ENCODE measurements around the gene PKIB.
A peak's percentile ranks its signal among the peaks of the same experiment; 100 is the strongest.
"Not testable (repeated sequence)": the region's sequence is repeated elsewhere in the genome, so short reads cannot be mapped to it uniquely, and the experiment has no call there.

The PKIB gene

DNA sequence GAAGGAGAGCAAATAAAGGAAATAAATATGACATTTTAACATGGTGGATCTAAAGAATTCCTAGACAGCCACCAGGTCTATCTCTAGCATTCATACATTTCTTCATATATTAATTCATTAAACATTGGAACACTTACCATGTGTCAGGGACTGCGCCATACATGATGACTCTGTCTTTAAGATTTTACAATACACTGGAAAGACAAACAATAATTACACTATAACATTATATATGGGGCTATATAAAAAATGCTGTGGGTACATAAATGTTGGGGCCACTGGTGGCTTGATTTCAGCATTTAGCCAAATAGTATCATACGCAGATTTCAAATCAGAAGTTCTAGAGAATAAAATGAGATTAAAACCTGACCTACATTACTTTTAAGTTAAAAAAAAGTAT, 33.3 kb upstream of the PKIB start:
- TF ChIP-seq Cebpa-rat (IDR thresholded peaks at IDR 0.05): no peak
- H3K36me3 ChIP-seq: no peaks in the 10 kb centered on the region
- peaks cover 0 to 24% (median 6%) of the 10 kb centered on the region in 11 experiments; a peak in 12 of 22 replicates for H3K9me3 ChIP-seq (replicated peaks in 1 of 11)

DNA sequence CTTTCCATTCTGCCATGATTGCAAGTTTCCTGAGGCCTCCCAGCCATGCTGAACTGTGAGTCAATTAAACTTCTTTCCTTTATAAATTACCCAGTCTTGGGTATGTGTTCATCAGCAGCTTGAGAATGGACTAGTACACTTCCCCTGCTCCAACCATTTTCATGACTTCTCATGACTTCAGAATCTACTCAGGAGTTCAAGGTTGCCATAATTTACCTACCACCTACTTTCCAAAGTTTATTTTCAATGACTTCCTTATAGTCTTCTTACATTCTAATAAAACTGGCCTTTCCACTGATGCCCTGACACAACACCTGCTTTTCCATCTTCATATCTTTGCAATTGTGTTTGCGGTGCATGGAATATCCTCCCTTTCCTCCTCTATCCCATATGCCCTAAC, 31.2 kb upstream of the PKIB start:
- TF ChIP-seq Cebpa-rat (IDR thresholded peaks at IDR 0.05): no peak
- H3K9me3 ChIP-seq (replicated peaks in 1 of 11): peaks cover 0 to 24% (median 6%) of the 10 kb centered on the region in 11 experiments; a peak in 12 of 22 replicates
- no peak overlapping the region for H3K4me3 ChIP-seq
- no peaks in the 10 kb centered on the region for H3K27me3 ChIP-seq
- no peaks in the 10 kb centered on the region for H3K4me1 ChIP-seq
- no peak overlapping the region for H3K4me2 ChIP-seq
- no peak overlapping the region for H3K9ac ChIP-seq
- H3K36me3 ChIP-seq: no peaks in the 10 kb centered on the region
- H3K27ac ChIP-seq: no peak overlapping the region
- H4K20me1 ChIP-seq: no peaks in the 10 kb centered on the region

More for the DNA sequence above, 33.3 kb upstream of the PKIB start:
- H3K27ac ChIP-seq: no peak overlapping the region
- no peak overlapping the region for H3K4me2 ChIP-seq
- no peaks in the 10 kb centered on the region for H3K4me1 ChIP-seq
- no peak overlapping the region for H3K9ac ChIP-seq
- no peaks in the 10 kb centered on the region for H3K27me3 ChIP-seq
- no peak overlapping the region for H3K4me3 ChIP-seq
- H4K20me1 ChIP-seq: no peaks in the 10 kb centered on the region

DNA sequence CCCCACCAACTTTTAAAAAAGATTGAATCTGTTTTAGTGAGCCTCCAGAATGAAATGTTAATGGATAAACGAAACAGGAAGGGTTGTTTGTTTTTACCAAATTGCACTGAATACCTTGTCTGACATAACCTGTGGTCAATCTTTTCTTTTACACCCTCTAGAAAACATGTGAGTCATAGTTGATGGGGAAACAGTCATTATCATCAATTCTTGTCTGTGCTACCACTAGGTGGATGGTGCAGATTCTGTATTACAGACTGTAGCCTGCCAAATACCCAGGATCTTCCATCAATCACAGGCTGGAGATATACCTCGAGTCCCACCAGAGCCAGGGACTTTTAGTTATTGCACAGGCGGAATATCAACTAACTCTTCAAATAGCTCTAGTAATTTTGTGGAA, 29.5 kb upstream of the PKIB start:
- Histone ChIP-seq H4K20me1 (no peaks in the 10 kb centered on the region), H3K4me2 (no peak overlapping the region), H3K4me3 (no peak overlapping the region), H3K27me3 (no peaks in the 10 kb centered on the region), H3K27ac (no peak overlapping the region), H3K9ac (no peak overlapping the region), H3K9me3 (replicated peaks in 1 of 11) (peaks cover 0 to 13% (median 5%) of the 10 kb centered on the region in 11 experiments; a peak in 10 of 22 replicates), H3K36me3 (no peaks in the 10 kb centered on the region), H3K4me1 (no peaks in the 10 kb centered on the region)
- TF ChIP-seq Cebpa-rat (IDR thresholded peaks at IDR 0.05): no peak

DNA sequence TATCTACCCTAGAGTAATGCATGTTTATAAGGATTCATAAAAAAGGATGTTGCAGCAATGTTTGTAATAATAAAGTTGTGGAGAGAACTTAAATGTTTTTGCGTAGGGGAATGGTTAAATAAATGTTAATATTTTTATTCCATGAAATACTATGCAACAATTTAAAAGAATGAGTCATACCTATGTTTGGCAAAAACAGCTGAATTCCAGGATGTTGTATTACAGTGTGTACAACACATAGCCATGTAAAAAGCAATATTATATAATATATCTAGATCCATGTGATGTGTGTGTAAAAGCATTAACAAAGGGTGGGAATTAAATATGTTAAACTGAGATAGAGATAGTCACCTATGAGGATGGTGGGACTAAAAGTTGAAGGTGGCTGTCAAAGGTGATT, 21.1 kb upstream of the PKIB start:
- no peaks in the 10 kb centered on the region for H3K4me1 ChIP-seq
- no peak overlapping the region for H3K4me3 ChIP-seq
- no peak for TF ChIP-seq Cebpa-rat (IDR thresholded peaks at IDR 0.05)
- H3K36me3 ChIP-seq: no peaks in the 10 kb centered on the region
- H3K9me3 ChIP-seq (replicated peaks in 1 of 11): peaks cover 0 to 6% (median 0%) of the 10 kb centered on the region in 11 experiments; a peak in 1 of 22 replicates
- no peak overlapping the region for H3K27ac ChIP-seq
- no peaks in the 10 kb centered on the region for H3K27me3 ChIP-seq
- H4K20me1 ChIP-seq: no peaks in the 10 kb centered on the region
- H3K4me2 ChIP-seq: no peak overlapping the region
- H3K9ac ChIP-seq: no peak overlapping the region

DNA sequence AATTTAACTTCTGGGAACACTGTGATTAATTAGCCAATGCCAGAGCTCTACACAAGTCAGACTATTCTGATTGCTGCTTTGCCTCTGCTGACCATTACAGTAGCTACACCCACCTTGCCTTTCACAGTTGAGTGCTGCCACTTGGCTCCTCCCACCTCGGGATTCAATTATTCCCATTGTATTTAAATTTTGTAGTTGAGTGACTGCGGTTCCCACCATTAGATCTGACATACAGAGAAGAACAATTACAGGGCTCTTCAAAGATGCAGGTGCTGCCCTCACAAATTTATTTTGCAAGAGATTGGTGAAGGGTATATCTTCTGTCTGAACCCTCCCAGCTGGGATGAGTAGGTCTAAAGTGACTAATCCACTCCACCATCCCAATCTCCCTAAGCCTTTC, 11.9 kb upstream of the PKIB start:
- H3K9ac ChIP-seq, H3K27me3 ChIP-seq, H3K36me3 ChIP-seq, H4K20me1 ChIP-seq, H3K4me3 ChIP-seq, H3K4me2 ChIP-seq, H3K27ac ChIP-seq, H3K4me1 ChIP-seq: not testable (repeated sequence)
- peaks cover 18 to 29% (median 23%) of the 10 kb centered on the region in 11 experiments; a peak in 21 of 22 replicates for H3K9me3 ChIP-seq (replicated peaks in 1 of 11)

DNA sequence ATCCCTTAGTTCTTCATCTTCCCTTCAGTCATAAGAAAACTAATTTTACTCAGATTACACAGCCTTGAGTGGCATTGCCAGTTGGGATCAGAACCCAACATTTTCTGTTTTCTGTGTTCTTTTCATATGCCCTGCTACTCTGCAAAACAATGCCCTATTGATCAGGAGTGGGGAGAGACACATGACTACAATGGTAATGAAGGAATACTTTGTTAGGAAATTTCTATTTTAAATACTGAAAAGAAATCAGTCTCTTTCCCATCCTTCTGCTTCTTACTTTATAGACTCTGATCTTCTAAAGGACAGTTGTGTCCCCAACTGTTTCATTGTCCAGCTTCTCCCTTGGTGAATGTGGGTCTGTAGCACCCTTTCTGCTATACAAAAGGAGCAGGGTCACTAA, 5.5 kb upstream of the PKIB start:
- Histone ChIP-seq H4K20me1 (no peaks in the 10 kb centered on the region), H3K27me3 (peaks cover under 1 to 7% (median 5%) of the 10 kb centered on the region in 11 experiments; a peak in 20 of 22 replicates), H3K4me2 (no peak overlapping the region), H3K36me3 (no peaks in the 10 kb centered on the region), H3K4me1 (peaks cover 0 to 8% (median 0%) of the 10 kb centered on the region in 10 experiments; a peak in 1 of 20 replicates), H3K4me3 (no peak overlapping the region), H3K9me3 (replicated peaks in 1 of 11) (peaks cover 0 to 8% (median 0%) of the 10 kb centered on the region in 11 experiments; a peak in 5 of 22 replicates), H3K9ac (no peak overlapping the region), H3K27ac (no peak overlapping the region)
- TF ChIP-seq Cebpa-rat (IDR thresholded peaks at IDR 0.05): no peak

DNA sequence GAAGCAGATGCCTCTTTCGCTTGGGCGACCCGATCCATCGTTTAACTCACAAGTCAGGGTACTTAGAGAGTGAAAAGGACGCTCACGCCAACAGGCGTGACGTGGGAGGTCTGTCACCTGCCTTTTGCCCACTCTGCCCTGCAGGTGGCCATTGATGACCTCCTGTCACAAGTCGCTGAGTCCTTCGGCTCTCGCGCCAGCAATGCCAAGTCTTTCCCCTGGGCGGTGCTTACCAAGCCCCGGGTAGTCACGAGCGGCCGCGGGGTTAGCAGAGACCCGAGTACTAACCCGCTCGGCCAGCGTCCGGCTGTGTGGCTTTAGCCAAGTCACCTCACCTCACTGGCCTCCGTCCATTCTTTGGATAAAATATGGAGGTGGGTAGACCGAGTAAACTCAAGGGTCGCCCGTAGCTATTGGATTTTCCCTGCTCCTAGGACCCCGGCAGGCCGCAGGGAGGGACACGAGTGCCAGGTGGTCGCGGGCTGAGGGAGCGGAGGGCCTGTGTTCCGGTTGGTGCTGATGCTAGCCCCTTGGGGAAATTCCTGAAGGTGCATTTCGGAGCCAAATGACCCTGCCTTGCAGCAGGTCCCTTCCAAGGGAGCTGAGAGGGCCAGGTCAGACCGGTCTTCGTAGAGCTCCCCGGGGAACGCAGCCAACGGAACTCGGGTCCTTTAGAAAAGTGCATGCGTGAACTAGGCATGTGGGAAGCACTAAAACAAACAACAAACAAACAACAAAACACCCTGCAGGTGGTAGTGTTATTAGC, 668 bp downstream of the PKIB start:
- H3K9ac ChIP-seq: peak overlapping the region in 5 of 11 experiments; percentile 8 to 43 (median 33); a peak in 6 of 22 replicates
- H3K27ac ChIP-seq: no peak overlapping the region
- peaks cover 6 to 24% (median 14%) of the 10 kb centered on the region in 11 experiments; a peak in 16 of 22 replicates for H3K9me3 ChIP-seq (replicated peaks in 1 of 11)
- no peaks in the 10 kb centered on the region; a peak in 1 of 22 replicates for H4K20me1 ChIP-seq
- peak overlapping the region; percentile 45 to 68 (median 58) for H3K4me3 ChIP-seq
- no peak for TF ChIP-seq Cebpa-rat (IDR thresholded peaks at IDR 0.05)
- no peaks in the 10 kb centered on the region for H3K36me3 ChIP-seq
- peaks cover 0 to 18% (median 10%) of the 10 kb centered on the region in 10 experiments; a peak in 13 of 20 replicates for H3K4me1 ChIP-seq
- peak overlapping the region; percentile 76 to 95 (median 86) for H3K4me2 ChIP-seq
- H3K27me3 ChIP-seq: peaks cover 23 to 29% (median 26%) of the 10 kb centered on the region in 11 experiments

DNA sequence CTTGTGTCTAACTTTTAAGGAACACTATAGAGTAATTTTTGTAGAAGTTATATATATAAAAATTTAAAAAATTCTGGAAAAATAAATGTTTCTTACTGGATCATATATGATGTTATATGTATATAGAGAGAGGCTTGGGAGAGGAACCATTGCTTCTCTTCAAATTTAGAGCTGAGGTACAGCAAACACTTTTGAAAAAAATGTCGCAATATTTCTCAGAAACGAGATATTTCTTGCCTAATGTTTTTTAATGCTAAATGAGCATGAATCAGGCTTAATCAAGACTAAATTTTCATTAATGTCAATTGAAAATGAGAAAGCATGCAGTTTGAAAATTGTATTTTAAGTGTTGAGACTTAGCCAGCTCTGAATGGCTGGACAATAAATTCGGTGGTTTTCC, 2.6 kb downstream of the PKIB start:
- no peak overlapping the region for H3K9ac ChIP-seq

DNA sequence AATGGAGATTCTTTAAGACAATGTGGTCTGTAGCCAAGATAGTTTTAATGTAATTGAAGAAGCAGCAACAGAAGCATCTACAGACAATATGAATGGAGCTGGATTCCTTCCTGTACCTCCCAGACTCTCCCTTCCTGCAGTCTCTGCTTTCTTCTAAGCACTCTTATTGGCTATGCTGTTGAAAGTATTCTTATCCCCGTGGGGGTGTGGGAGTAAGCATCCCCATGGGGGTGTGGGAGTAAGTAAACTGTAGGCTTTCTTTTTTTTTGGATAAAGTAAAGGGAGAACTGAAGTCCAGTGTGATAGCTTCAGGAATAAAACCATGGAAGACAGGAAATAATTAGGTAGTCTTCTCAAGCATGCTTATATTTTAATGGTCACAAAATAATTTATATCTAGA, 4.1 kb downstream of the PKIB start:
- H3K9me3 ChIP-seq (replicated peaks in 1 of 11): peaks cover 6 to 17% (median 9%) of the 10 kb centered on the region in 11 experiments; a peak in 16 of 22 replicates
- no peak overlapping the region for H3K27ac ChIP-seq
- no peak overlapping the region for H3K9ac ChIP-seq
- H4K20me1 ChIP-seq: no peaks in the 10 kb centered on the region; a peak in 1 of 22 replicates
- H3K4me1 ChIP-seq: peaks cover 0 to 12% (median 10%) of the 10 kb centered on the region in 10 experiments; a peak in 13 of 20 replicates
- H3K36me3 ChIP-seq: no peaks in the 10 kb centered on the region
- no peak for TF ChIP-seq Cebpa-rat (IDR thresholded peaks at IDR 0.05)
- H3K27me3 ChIP-seq: peaks cover 23 to 27% (median 26%) of the 10 kb centered on the region in 11 experiments
- H3K4me3 ChIP-seq: no peak overlapping the region
- H3K4me2 ChIP-seq: no peak overlapping the region

More for the DNA sequence above, 2.6 kb downstream of the PKIB start:
- H3K27ac ChIP-seq: no peak overlapping the region
- peak in 2 of 11 experiments; percentile 44 to 46; a peak in 3 of 22 replicates for TF ChIP-seq Cebpa-rat (IDR thresholded peaks at IDR 0.05)
- no peak overlapping the region for H3K4me2 ChIP-seq
- peaks cover 6 to 22% (median 10%) of the 10 kb centered on the region in 11 experiments; a peak in 16 of 22 replicates for H3K9me3 ChIP-seq (replicated peaks in 1 of 11)
- no peaks in the 10 kb centered on the region for H3K36me3 ChIP-seq
- H4K20me1 ChIP-seq: no peaks in the 10 kb centered on the region; a peak in 1 of 22 replicates
- H3K4me1 ChIP-seq: peaks cover 0 to 12% (median 10%) of the 10 kb centered on the region in 10 experiments; a peak in 13 of 20 replicates
- H3K4me3 ChIP-seq: no peak overlapping the region
- H3K27me3 ChIP-seq: peaks cover 23 to 29% (median 26%) of the 10 kb centered on the region in 11 experiments

All from BLaER1 treated with 17β-estradiol and CSF1 and Interleukin-3, amounts not matched to agents 10 nM and 100 nM (cell line).